BJ (cell line): ENCODE results near the gene ALG14. TPM values are rescaled to one million over a fixed set of nuclear protein-coding genes. Genes with fewer than 3 reads are reported as not detected.

Experiments used
- CTCF ChIA-PET: fragments of 350-600 bp; formaldehyde crosslinking; extraction: SDS; loops from one replicate; lab custom pipeline; 2021; ENCODE audit warnings: antibody characterized with exemption, inconsistent platforms; lab: Yijun Ruan, JAX
- POLR2A ChIA-PET: fragments of 300-600 bp; sonication (Branson Sonifier 250); formaldehyde crosslinking; extraction: SDS; loops from one replicate; lab custom pipeline; 2021; ENCODE audit warnings: antibody characterized with exemption; lab: Charles Lee
- DNase-seq: peaks from one replicate; pipeline ENCODE4 v3.0.0-alpha.2; 2011; ENCODE audit warnings: low read depth
- H3K27me3 ChIP-seq: 2 replicates; pipeline ENCODE4 v1.6.0; 2011; ENCODE audit warnings: low read length; ENCODE audit not compliant: control insufficient read depth, insufficient read depth
- H3K36me3 ChIP-seq: 2 replicates; pipeline ENCODE4 v1.5.1; 2011; ENCODE audit warnings: low read length; ENCODE audit not compliant: control insufficient read depth, insufficient read depth
- H3K4me3 ChIP-seq: 2 replicates; pipeline ENCODE4 v1.5.1; 2011; ENCODE audit warnings: low read depth, mild to moderate bottlenecking, control low read depth, low read length
- polyA plus RNA-seq: library from polyadenylated mRNA; depleted of rRNA; stranded (reverse); fragments of >200 nt; gene quantifications from 2 replicates; pipeline ENCODE4 v1.2.3, GENCODE V29; 2011
- TF ChIP-seq, protein P1 (sequence below): IDR thresholded peaks from 2 replicates; pipeline ENCODE4 v1.5.1; 2011; ENCODE audit warnings: low read depth, mild to moderate bottlenecking, control low read depth, inconsistent platforms, low read length, moderate library complexity; ENCODE audit not compliant: insufficient read depth

Gene ALG14
- polyA plus RNA-seq, 1 experiment: 2.3 TPM

DNA sequence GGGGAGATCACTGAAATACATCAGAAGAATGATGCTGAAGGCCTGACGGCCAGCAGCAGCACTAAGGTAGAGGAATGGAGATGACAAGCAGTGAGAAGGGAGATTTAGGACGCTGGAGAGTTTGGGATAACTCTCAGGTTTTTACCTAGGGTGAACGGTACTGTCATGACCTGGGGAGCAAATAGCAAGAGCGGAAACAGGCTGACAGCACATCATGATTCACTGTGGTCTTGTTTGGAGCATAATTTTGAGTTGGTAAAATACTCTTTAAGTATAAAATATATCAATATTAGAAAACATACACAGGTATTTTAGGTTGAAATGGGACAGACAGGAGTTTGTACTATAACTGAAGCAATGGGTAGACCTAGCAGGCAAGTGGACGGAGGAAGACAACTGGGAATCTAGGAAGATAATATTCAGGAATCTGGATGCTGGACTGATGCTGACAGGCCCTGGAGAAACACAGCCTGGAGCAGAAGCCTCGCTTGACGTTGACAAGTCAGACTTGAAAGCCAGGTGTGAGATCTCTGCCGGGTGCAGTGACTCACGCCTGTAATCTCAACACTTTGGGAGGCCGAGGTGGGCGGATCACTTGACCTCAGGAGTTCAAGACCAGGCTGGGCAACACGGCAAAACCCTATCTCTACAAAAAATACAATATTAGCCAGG lies 33.3 kb downstream of the ALG14 start:
- DNase-seq: no peak
- Histone ChIP-seq H3K36me3 (no peaks in the 10 kb centered on the region; the same call in 1 of the 2 replicates), H3K4me3 (no peak overlapping the region), H3K27me3 (no peaks in the 10 kb centered on the region)
- TF ChIP-seq, protein P1, sequence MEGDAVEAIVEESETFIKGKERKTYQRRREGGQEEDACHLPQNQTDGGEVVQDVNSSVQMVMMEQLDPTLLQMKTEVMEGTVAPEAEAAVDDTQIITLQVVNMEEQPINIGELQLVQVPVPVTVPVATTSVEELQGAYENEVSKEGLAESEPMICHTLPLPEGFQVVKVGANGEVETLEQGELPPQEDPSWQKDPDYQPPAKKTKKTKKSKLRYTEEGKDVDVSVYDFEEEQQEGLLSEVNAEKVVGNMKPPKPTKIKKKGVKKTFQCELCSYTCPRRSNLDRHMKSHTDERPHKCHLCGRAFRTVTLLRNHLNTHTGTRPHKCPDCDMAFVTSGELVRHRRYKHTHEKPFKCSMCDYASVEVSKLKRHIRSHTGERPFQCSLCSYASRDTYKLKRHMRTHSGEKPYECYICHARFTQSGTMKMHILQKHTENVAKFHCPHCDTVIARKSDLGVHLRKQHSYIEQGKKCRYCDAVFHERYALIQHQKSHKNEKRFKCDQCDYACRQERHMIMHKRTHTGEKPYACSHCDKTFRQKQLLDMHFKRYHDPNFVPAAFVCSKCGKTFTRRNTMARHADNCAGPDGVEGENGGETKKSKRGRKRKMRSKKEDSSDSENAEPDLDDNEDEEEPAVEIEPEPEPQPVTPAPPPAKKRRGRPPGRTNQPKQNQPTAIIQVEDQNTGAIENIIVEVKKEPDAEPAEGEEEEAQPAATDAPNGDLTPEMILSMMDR: no peak
- POLR2A ChIA-PET: no interaction called here
- CTCF ChIA-PET: interaction anchor here (0.6 to 2.8 kb wide), 5 partner anchors 15 to 203 kb away, joined by 3 to 116 read pairs (median 8); partner anchors contain the start of gene CNN3

DNA sequence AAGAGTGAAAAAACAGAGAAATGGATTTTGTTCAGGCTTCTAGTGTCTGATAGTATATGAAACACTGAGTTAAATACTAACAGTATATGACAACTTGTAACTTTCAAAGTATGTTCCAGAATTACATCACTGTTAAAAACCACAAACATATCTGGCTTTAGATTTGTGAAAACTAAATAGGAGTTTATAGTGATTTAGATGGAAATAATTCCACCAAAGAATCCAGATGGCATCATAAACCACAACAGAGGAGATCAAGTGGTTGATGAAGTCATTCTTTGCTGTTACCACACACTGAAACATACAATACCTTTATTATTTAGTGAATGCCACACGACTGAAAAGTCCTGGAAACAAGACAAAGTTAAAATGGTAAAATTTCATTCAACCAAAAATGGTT lies 37.2 kb downstream of the ALG14 start:
- POLR2A ChIA-PET: no interaction called here
- TF ChIP-seq, protein P1: no peak
- peak; percentile 63 for DNase-seq
- CTCF ChIA-PET: interaction anchor here (1.2 to 1.4 kb wide), 2 partner anchors 11 to 181 kb away, joined by 3 to 6 read pairs; no protein-coding TSS in a partner anchor
- no peaks in the 10 kb centered on the region for H3K27me3 ChIP-seq
- H3K36me3 ChIP-seq: no peaks in the 10 kb centered on the region
- no peak overlapping the region for H3K4me3 ChIP-seq

DNA sequence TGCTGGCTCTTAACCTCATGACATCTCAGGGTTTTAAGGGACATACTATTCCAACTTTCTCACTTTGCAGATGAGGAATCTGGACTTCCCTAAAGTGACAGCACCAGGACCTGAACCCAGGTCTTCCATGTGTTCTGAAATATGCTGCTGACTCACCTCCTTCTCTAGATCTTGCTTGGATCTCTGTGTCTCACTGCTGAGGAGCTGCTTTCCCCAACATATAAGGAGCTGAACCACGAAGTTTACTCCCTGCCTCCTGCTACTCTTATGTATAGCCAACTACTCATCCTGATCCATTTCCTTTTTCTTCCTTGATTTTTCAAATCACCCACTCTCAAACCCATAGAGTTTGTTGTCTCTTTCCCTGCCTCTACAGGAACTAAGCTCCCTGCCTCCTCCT lies 38.2 kb downstream of the ALG14 start:
- ChIA-PET CTCF (interaction anchor here (1.2 to 2.5 kb wide), 4 partner anchors 9 to 180 kb away, joined by 3 to 7 read pairs (median 6); no protein-coding TSS in a partner anchor), POLR2A (no interaction called here)
- Histone ChIP-seq H3K27me3 (no peaks in the 10 kb centered on the region), H3K4me3 (no peak overlapping the region), H3K36me3 (no peaks in the 10 kb centered on the region)
- TF ChIP-seq, protein P1: no peak
- DNase-seq: no peak

DNA sequence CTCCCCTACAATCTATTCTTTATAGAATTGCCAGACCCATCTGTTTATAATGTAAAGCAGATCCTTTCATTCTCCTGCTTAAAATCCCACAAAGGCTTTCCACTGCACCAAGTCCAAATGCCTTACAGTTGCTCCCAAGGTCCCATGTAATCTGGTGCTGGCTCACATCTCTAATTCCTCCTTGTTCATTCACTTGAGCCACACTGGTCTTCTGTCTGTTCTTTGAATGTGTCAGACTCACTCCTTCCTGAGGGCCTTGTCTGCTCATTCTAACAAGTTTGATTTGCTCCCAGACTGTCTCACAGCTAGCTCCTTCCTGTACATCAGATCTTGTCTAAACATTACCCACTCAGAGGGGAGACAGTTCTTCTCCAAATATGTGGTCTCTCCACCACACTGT lies 38.9 kb downstream of the ALG14 start:
- CTCF ChIA-PET: interaction anchor here (1.4 to 2.5 kb wide), 4 partner anchors 9 to 180 kb away, joined by 3 to 7 read pairs (median 6); no protein-coding TSS in a partner anchor
- no peak for DNase-seq
- Histone ChIP-seq H3K36me3 (no peaks in the 10 kb centered on the region), H3K27me3 (no peaks in the 10 kb centered on the region), H3K4me3 (no peak overlapping the region)
- POLR2A ChIA-PET: no interaction called here
- TF ChIP-seq, protein P1: no peak

DNA sequence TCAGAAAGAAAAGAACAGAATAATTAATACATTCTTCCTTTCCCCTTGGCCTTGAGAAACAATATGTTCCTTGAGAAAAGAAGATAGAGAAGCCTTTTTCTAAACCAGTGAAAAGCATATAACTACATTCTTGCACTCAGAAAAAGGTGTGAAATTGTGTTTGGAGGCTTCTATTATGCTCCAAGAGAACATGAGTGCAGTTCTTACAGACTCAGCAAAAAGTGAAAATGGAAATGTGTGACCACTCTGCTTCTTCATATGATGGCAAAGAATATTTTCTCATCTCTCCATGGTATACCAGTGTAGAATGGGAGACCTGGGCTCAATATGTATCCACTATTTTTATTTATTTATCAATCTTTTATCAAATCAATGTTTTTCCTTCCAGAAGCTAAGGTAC lies 43.2 kb downstream of the ALG14 start:
- TF ChIP-seq, protein P1: no peak
- H3K27me3 ChIP-seq: no peaks in the 10 kb centered on the region
- no peak for DNase-seq
- no peaks in the 10 kb centered on the region for H3K36me3 ChIP-seq
- POLR2A ChIA-PET: no interaction called here
- CTCF ChIA-PET: interaction anchor here (1.5 kb wide), 1 partner anchor 175 kb away, joined by 4 read pairs; no protein-coding TSS in a partner anchor
- H3K4me3 ChIP-seq: no peak overlapping the region
